Measurements from ENCODE around the gene KRTAP17-1.
"Not testable (repeated sequence)": the region's sequence is repeated elsewhere in the genome, so short reads cannot be mapped to it uniquely, and the experiment has no call there.

KRTAP17-1 gene

DNA sequence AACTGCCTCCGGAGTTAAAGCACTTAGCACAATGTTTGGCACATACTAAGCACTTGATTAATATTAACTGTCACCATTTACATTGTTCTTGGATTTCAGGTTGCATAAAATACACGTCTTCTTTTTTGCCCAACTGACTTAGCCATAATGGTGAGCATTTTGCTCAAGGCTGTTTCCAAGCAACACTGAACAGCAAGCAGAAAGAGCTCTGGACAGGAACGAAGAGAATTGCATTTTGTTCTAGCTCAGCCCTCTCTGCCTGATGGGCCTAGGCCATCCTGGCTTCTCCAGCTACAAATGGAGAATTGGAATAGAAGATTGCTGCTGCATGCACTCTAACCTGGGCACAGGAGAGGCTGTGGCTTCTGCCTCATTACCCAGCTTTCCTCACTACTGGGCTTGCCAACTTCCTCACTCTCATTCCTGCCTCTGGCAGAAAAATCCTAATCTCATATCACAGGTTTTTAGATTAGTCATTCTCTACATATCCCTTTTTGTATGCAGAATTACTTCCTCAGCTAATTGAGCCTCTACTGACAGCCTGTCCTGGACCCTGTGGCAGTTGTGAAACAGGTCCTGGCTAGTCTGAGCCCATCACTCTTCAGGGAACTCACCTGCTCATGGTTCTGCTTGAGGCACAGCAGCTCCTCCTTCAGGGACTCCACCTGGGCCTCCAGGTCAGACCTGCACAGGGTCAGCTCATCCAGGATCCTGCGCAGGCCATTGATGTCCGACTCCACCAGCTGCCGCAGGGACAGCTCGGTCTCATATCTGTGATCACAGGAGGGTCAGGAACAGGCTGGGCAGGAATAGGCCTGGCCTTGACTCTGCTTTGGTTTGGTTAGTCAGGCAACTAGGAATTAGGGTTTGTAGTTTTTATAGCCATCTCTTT is 32.6 kb upstream of the KRTAP17-1 start:
- no peak overlapping the region for H3K4me3 ChIP-seq (replicated peaks; ENCODE audit: insufficient read depth, low read length)
- DNase-seq (ENCODE audit: low read depth in 1 of 2, low spot score in 1 of 2): no peak
- H3K27ac ChIP-seq (replicated peaks): no peak overlapping the region
- no peak for TF ChIP-seq POLR2AphosphoS5 (IDR thresholded peaks at IDR 0.05; ENCODE audit: low read depth)
- TF ChIP-seq GABPA (IDR thresholded peaks at IDR 0.05; ENCODE audit: low read depth): no peak
- TF ChIP-seq, protein P1, sequence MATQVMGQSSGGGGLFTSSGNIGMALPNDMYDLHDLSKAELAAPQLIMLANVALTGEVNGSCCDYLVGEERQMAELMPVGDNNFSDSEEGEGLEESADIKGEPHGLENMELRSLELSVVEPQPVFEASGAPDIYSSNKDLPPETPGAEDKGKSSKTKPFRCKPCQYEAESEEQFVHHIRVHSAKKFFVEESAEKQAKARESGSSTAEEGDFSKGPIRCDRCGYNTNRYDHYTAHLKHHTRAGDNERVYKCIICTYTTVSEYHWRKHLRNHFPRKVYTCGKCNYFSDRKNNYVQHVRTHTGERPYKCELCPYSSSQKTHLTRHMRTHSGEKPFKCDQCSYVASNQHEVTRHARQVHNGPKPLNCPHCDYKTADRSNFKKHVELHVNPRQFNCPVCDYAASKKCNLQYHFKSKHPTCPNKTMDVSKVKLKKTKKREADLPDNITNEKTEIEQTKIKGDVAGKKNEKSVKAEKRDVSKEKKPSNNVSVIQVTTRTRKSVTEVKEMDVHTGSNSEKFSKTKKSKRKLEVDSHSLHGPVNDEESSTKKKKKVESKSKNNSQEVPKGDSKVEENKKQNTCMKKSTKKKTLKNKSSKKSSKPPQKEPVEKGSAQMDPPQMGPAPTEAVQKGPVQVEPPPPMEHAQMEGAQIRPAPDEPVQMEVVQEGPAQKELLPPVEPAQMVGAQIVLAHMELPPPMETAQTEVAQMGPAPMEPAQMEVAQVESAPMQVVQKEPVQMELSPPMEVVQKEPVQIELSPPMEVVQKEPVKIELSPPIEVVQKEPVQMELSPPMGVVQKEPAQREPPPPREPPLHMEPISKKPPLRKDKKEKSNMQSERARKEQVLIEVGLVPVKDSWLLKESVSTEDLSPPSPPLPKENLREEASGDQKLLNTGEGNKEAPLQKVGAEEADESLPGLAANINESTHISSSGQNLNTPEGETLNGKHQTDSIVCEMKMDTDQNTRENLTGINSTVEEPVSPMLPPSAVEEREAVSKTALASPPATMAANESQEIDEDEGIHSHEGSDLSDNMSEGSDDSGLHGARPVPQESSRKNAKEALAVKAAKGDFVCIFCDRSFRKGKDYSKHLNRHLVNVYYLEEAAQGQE (IDR thresholded peaks at IDR 0.05; ENCODE audit: insufficient replicate concordance, low read depth): no peak
- no peak for TF ChIP-seq SPI1 (IDR thresholded peaks at IDR 0.05; ENCODE audit: borderline replicate concordance, low read depth)
- TF ChIP-seq, protein P2, sequence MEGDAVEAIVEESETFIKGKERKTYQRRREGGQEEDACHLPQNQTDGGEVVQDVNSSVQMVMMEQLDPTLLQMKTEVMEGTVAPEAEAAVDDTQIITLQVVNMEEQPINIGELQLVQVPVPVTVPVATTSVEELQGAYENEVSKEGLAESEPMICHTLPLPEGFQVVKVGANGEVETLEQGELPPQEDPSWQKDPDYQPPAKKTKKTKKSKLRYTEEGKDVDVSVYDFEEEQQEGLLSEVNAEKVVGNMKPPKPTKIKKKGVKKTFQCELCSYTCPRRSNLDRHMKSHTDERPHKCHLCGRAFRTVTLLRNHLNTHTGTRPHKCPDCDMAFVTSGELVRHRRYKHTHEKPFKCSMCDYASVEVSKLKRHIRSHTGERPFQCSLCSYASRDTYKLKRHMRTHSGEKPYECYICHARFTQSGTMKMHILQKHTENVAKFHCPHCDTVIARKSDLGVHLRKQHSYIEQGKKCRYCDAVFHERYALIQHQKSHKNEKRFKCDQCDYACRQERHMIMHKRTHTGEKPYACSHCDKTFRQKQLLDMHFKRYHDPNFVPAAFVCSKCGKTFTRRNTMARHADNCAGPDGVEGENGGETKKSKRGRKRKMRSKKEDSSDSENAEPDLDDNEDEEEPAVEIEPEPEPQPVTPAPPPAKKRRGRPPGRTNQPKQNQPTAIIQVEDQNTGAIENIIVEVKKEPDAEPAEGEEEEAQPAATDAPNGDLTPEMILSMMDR (IDR thresholded peaks at IDR 0.05; ENCODE audit: insufficient read depth, low read length): no peak
- H3K27me3 ChIP-seq (ENCODE audit: insufficient read depth, poor library complexity, severe bottlenecking): no peaks in the 10 kb centered on the region

DNA sequence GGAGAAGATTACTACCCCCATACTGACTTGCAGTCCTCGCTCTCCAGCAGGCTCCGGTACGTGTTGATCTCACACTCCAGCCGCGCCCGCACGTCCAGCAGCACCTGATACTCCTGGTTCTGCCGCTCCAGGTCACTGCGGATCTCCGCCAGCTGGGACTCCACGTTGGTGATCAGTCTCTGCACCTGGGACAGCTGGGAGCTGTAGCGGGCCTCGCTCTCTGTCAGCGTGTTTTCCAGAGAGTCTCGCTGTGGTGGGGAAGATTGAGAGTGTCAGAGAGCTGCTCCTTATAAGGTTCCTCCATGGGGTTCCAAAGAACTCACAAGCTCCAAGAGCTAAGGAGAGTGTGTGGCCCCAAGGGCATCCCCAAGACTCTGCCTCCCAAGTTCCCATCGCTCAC is 30.9 kb upstream of the KRTAP17-1 start:
- DNase-seq (ENCODE audit: low read depth in 1 of 2, low spot score in 1 of 2): not testable (repeated sequence)

DNA sequence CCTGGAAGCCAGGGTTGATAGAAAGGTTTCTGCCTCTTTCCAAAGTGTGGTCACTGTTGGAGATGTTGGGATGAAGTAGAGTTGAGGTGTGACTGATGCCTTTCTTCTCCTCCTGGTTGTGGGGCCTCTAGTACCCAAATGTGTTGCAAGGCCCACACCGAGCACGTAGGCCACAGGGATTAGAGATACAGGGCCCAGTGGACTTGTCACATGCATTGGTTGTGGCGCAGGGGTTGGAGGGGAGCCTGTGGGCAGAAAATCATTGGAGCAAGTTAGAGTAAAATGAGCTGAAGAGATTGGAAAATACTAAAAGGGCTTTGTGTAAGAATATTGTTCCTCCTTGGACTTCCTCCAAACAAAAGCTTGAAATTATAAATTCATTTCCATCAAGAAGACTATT is 30.5 kb upstream of the KRTAP17-1 start:
- no peak for DNase-seq (ENCODE audit: low read depth in 1 of 2, low spot score in 1 of 2)
- Histone ChIP-seq H3K27ac (replicated peaks) (no peak overlapping the region), H3K4me3 (replicated peaks; ENCODE audit: insufficient read depth, low read length) (no peak overlapping the region), H3K27me3 (ENCODE audit: insufficient read depth, poor library complexity, severe bottlenecking) (no peaks in the 10 kb centered on the region)
- TF ChIP-seq, protein P2 (IDR thresholded peaks at IDR 0.05; ENCODE audit: insufficient read depth, low read length): no peak
- TF ChIP-seq SPI1 (IDR thresholded peaks at IDR 0.05; ENCODE audit: borderline replicate concordance, low read depth) (no peak), POLR2AphosphoS5 (IDR thresholded peaks at IDR 0.05; ENCODE audit: low read depth) (no peak), GABPA (IDR thresholded peaks at IDR 0.05; ENCODE audit: low read depth) (no peak)
- TF ChIP-seq, protein P1 (IDR thresholded peaks at IDR 0.05; ENCODE audit: insufficient replicate concordance, low read depth): no peak

More for the DNA sequence above, 30.9 kb upstream of the KRTAP17-1 start:
- H3K27me3 ChIP-seq (ENCODE audit: insufficient read depth, poor library complexity, severe bottlenecking); H3K4me3 ChIP-seq (replicated peaks; ENCODE audit: insufficient read depth, low read length); H3K27ac ChIP-seq (replicated peaks): not testable (repeated sequence)

DNA sequence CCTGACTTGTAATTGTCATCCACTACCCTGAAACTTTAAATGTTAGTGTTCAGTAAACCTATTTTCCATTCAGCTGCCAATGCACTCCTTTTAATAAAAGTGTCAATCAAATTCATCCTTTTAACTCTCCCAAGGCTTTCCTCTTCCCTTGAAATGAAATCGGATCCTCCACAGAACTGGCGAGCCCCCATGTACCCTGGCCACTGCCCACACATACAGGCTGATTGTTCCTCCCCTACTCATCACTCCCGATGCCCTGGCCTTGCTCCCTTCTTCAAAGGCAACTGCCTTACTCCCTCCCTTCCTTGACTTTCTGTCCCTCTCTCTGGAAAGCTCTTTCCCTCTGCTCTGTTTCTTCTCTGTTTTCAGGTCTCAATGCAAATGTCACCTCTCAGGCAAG is 27.5 kb upstream of the KRTAP17-1 start:
- Histone ChIP-seq H3K4me3 (replicated peaks; ENCODE audit: insufficient read depth, low read length) (no peak overlapping the region), H3K27me3 (ENCODE audit: insufficient read depth, poor library complexity, severe bottlenecking) (peaks cover 4% of the 10 kb centered on the region), H3K27ac (replicated peaks) (no peak overlapping the region)
- DNase-seq (ENCODE audit: low read depth in 1 of 2, low spot score in 1 of 2): no peak
- TF ChIP-seq SPI1 (IDR thresholded peaks at IDR 0.05; ENCODE audit: borderline replicate concordance, low read depth) (no peak), GABPA (IDR thresholded peaks at IDR 0.05; ENCODE audit: low read depth) (no peak), POLR2AphosphoS5 (IDR thresholded peaks at IDR 0.05; ENCODE audit: low read depth) (no peak)
- TF ChIP-seq, protein P1 (IDR thresholded peaks at IDR 0.05; ENCODE audit: insufficient replicate concordance, low read depth): no peak
- TF ChIP-seq, protein P2 (IDR thresholded peaks at IDR 0.05; ENCODE audit: insufficient read depth, low read length): no peak

All from HL-60 (cell line).